Thoracic aorta endothelial cell (primary cell): ENCODE measurements around the gene CLEC4M. TPM values are rescaled to one million over a fixed set of nuclear protein-coding genes. Genes with fewer than 3 reads are reported as not detected.

Experiments used
- total RNA-seq: library from RNA; depleted of rRNA; stranded (reverse); fragments of >200 nt; gene quantifications from 2 replicates; pipeline ENCODE4 v1.2.3, GENCODE V29; 2012

The CLEC4M gene
- total RNA-seq = not detected in 2 replicates

GRCh38 chr19:7762719-7763293 is at the start of gene CLEC4M:
CLEC4M (plus strand) TSS chr19:7763243; CDS start chr19:7763267, 24 bp downstream.

GRCh38 chr19:7732045-7732444 is 31.0 kb upstream of the CLEC4M start, which contains the start of gene CLEC4G:
CLEC4G (minus strand) TSS chr19:7732110; CDS start chr19:7732102, 8 bp downstream.

GRCh38 chr19:7746903-7747884 is 15.8 kb upstream of the CLEC4M start, which contains the start of gene CD209:
CD209 (minus strand) TSS chr19:7747534; CDS start chr19:7747511, 23 bp downstream.

Other genes with a start within 250 kb of the CLEC4M start
- 27.0 and 32.0 TPM in 2 replicates for gene ZNF358, start 247.1 kb upstream of the CLEC4M start, total RNA-seq
- 6.3 and 7.0 TPM in 2 replicates for gene MCOLN1, start 240.6 kb upstream of the CLEC4M start, total RNA-seq
- 110 and 122 TPM in 2 replicates for gene PNPLA6, start 227.5 kb upstream of the CLEC4M start, total RNA-seq
- gene CAMSAP3, start 167.4 kb upstream of the CLEC4M start, total RNA-seq = 0.07 and 0.13 TPM in 2 replicates
- gene XAB2, start 133.7 kb upstream of the CLEC4M start, total RNA-seq = 28.7 and 36.0 TPM in 2 replicates
- gene PET100, start 133.4 kb upstream of the CLEC4M start, total RNA-seq = 9.0 and 13.8 TPM in 2 replicates
- not detected in 2 replicates for gene PCP2, start 129.5 kb upstream of the CLEC4M start, total RNA-seq
- 32.9 and 44.8 TPM in 2 replicates for gene STXBP2, start 126.1 kb upstream of the CLEC4M start, total RNA-seq
- gene RETN, start 94.2 kb upstream of the CLEC4M start, total RNA-seq = not detected in 2 replicates
- gene MCEMP1, start 86.2 kb upstream of the CLEC4M start, total RNA-seq = not detected in 2 replicates
- gene TRAPPC5, start 82.4 kb upstream of the CLEC4M start, total RNA-seq = 49.9 and 56.1 TPM in 2 replicates
- not detected in 2 replicates for gene FCER2, start 61.1 kb upstream of the CLEC4M start, total RNA-seq
- gene CLEC4G, start 31.1 kb upstream of the CLEC4M start, total RNA-seq = not detected in 2 replicates
- not detected in 2 replicates for gene CD209, start 15.7 kb upstream of the CLEC4M start, total RNA-seq
- gene EVI5L, start 67.0 kb downstream of the CLEC4M start, total RNA-seq = 9.6 and 13.8 TPM in 2 replicates
- gene PRR36, start 111.1 kb downstream of the CLEC4M start, total RNA-seq = not detected in 2 replicates
- 1.5 and 2.0 TPM in 2 replicates for gene LRRC8E, start 125.3 kb downstream of the CLEC4M start, total RNA-seq
- gene MAP2K7, start 140.6 kb downstream of the CLEC4M start, total RNA-seq = 8.6 and 11.7 TPM in 2 replicates
- gene TGFBR3L, start 151.6 kb downstream of the CLEC4M start, total RNA-seq = 0.43 and 0.93 TPM in 2 replicates
- gene SNAPC2, start 157.1 kb downstream of the CLEC4M start, total RNA-seq = 19.5 and 25.6 TPM in 2 replicates
- 6.0 and 11.0 TPM in 2 replicates for gene CTXN1, start 162.9 kb downstream of the CLEC4M start, total RNA-seq
- gene TIMM44, start 180.4 kb downstream of the CLEC4M start, total RNA-seq = 51.7 and 52.0 TPM in 2 replicates
- gene ELAVL1, start 242.4 kb downstream of the CLEC4M start, total RNA-seq = 48.4 and 69.4 TPM in 2 replicates